SK-N-SH treated with all-trans-retinoic acid at 6 μM for 48 hours (cell line): ENCODE measurements around the gene HPCAL1.

Source experiments
- ATAC-seq: fragments of 200-7000 bp; cut with Tn5 transposase; 3 replicates; pipeline ENCODE4 v1.9.1; 2020; ENCODE audit warnings: mild to moderate bottlenecking, moderate library complexity
- CSRNP3 ChIP-seq: fragments of 250-450 bp; sonication (Bioruptor Pico); IDR thresholded peaks from 2 replicates; pipeline ENCODE4 v1.5.1; 2021; ENCODE audit warnings: mild to moderate bottlenecking, moderate library complexity
- GLIS3 ChIP-seq: fragments of 250-450 bp; sonication (Bioruptor Pico); IDR thresholded peaks from 2 replicates; pipeline ENCODE4 v1.5.0; 2020; ENCODE audit warnings: mild to moderate bottlenecking, moderate library complexity
- ISL1 ChIP-seq: fragments of 250-450 bp; sonication (Bioruptor Pico); IDR thresholded peaks from 2 replicates; pipeline ENCODE4 v2.1.2; 2022; ENCODE audit warnings: mild to moderate bottlenecking, moderate library complexity
- RARB ChIP-seq: fragments of 250-450 bp; sonication (Bioruptor Pico); IDR thresholded peaks from 2 replicates; pipeline ENCODE4 v1.8.0; 2021; ENCODE audit warnings: mild to moderate bottlenecking, moderate library complexity
- SNAI2 ChIP-seq: fragments of 250-450 bp; sonication (Bioruptor Pico); IDR thresholded peaks from 2 replicates; pipeline ENCODE4 v1.5.0; 2020; ENCODE audit warnings: mild to moderate bottlenecking, moderate library complexity
- TCF4 ChIP-seq: fragments of 250-450 bp; sonication (Bioruptor Pico); IDR thresholded peaks from 2 replicates; pipeline ENCODE4 v1.8.0; 2021; ENCODE audit warnings: mild to moderate bottlenecking, moderate library complexity, borderline replicate concordance
- TOX ChIP-seq: fragments of 250-450 bp; sonication (Bioruptor Pico); IDR thresholded peaks from 2 replicates; pipeline ENCODE4 v1.8.0; 2021; ENCODE audit warnings: mild to moderate bottlenecking, moderate library complexity, borderline replicate concordance
- TSHZ2 ChIP-seq: fragments of 250-450 bp; sonication (Bioruptor Pico); IDR thresholded peaks from 2 replicates; pipeline ENCODE4 v1.5.0; 2020; ENCODE audit warnings: mild to moderate bottlenecking, moderate library complexity
- ZFP3 ChIP-seq: fragments of 250-450 bp; sonication (Bioruptor Pico); IDR thresholded peaks from 2 replicates; pipeline ENCODE4 v1.5.0; 2020; ENCODE audit warnings: mild to moderate bottlenecking, moderate library complexity
- ZFP30 ChIP-seq: fragments of 450-650 bp; formaldehyde crosslinking; IDR thresholded peaks from 2 replicates; pipeline ENCODE4 v1.5.0; 2022; ENCODE audit warnings: mild to moderate bottlenecking, moderate library complexity
- ZNF565 ChIP-seq: fragments of 450-650 bp; formaldehyde crosslinking; conservative IDR thresholded peaks from 2 replicates; pipeline ENCODE4 v1.5.0; 2020; ENCODE audit warnings: low read depth, mild to moderate bottlenecking, moderate library complexity
- TF ChIP-seq, protein P1 (sequence below): fragments of 250-450 bp; sonication (Bioruptor Pico); IDR thresholded peaks from 2 replicates; pipeline ENCODE4 v1.8.0; 2021; ENCODE audit warnings: low read depth, mild to moderate bottlenecking, moderate library complexity, borderline replicate concordance
- TF ChIP-seq, protein P2 (sequence below): fragments of 250-450 bp; sonication (Bioruptor Pico); IDR thresholded peaks from 2 replicates; pipeline ENCODE4 v1.5.1; 2020; ENCODE audit warnings: low read depth, mild to moderate bottlenecking, moderate library complexity
- TF ChIP-seq, protein P3 (sequence below): fragments of 250-450 bp; sonication (Bioruptor Pico); IDR thresholded peaks from 2 replicates; pipeline ENCODE4 v1.8.0; 2020; ENCODE audit warnings: mild to moderate bottlenecking, moderate library complexity, borderline replicate concordance

HPCAL1 gene

GRCh38 chr2:10404324-10405143 lies 101.8 kb downstream of the HPCAL1 start:
- no peak for TF ChIP-seq ISL1 (CRISPR knock-in tag)
- no peak for TF ChIP-seq RARB (CRISPR knock-in tag)
- TF ChIP-seq TSHZ2 (CRISPR knock-in tag): no peak
- TF ChIP-seq ZFP3 (CRISPR knock-in tag): peak; percentile 94
- no peak for TF ChIP-seq ZNF565 (CRISPR knock-in tag)
- TF ChIP-seq, all 23 proteins: peak for 1
- peak; percentile 7 for ATAC-seq

- ATAC-seq: peak; percentile 80
- TF ChIP-seq, protein P1, sequence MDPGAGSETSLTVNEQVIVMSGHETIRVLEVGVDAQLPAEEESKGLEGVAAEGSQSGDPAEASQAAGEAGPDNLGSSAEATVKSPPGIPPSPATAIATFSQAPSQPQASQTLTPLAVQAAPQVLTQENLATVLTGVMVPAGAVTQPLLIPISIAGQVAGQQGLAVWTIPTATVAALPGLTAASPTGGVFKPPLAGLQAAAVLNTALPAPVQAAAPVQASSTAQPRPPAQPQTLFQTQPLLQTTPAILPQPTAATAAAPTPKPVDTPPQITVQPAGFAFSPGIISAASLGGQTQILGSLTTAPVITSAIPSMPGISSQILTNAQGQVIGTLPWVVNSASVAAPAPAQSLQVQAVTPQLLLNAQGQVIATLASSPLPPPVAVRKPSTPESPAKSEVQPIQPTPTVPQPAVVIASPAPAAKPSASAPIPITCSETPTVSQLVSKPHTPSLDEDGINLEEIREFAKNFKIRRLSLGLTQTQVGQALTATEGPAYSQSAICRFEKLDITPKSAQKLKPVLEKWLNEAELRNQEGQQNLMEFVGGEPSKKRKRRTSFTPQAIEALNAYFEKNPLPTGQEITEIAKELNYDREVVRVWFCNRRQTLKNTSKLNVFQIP (CRISPR knock-in tag): peak; percentile 73; the same call in 1 of the 2 replicates
- TF ChIP-seq TCF4 (CRISPR knock-in tag) (0 out of 2 replicates have a peak, but pooled peaks have one; percentile 19), ZFP3 (CRISPR knock-in tag) (peak; percentile 86), ZFP30 (no peak), ZNF565 (CRISPR knock-in tag) (no peak), SNAI2 (no peak), GLIS3 (peak; percentile 78; the same call in 1 of the 2 replicates), TSHZ2 (CRISPR knock-in tag) (peak; percentile 89), ISL1 (CRISPR knock-in tag) (peak; percentile 56), CSRNP3 (CRISPR knock-in tag) (no peak), TOX (CRISPR knock-in tag) (no peak)
- TF ChIP-seq, protein P2, sequence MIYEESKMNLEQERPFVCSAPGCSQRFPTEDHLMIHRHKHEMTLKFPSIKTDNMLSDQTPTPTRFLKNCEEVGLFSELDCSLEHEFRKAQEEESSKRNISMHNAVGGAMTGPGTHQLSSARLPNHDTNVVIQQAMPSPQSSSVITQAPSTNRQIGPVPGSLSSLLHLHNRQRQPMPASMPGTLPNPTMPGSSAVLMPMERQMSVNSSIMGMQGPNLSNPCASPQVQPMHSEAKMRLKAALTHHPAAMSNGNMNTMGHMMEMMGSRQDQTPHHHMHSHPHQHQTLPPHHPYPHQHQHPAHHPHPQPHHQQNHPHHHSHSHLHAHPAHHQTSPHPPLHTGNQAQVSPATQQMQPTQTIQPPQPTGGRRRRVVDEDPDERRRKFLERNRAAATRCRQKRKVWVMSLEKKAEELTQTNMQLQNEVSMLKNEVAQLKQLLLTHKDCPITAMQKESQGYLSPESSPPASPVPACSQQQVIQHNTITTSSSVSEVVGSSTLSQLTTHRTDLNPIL (CRISPR knock-in tag): peak; percentile 67
- TF ChIP-seq, protein P3, sequence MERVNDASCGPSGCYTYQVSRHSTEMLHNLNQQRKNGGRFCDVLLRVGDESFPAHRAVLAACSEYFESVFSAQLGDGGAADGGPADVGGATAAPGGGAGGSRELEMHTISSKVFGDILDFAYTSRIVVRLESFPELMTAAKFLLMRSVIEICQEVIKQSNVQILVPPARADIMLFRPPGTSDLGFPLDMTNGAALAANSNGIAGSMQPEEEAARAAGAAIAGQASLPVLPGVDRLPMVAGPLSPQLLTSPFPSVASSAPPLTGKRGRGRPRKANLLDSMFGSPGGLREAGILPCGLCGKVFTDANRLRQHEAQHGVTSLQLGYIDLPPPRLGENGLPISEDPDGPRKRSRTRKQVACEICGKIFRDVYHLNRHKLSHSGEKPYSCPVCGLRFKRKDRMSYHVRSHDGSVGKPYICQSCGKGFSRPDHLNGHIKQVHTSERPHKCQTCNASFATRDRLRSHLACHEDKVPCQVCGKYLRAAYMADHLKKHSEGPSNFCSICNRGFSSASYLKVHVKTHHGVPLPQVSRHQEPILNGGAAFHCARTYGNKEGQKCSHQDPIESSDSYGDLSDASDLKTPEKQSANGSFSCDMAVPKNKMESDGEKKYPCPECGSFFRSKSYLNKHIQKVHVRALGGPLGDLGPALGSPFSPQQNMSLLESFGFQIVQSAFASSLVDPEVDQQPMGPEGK (CRISPR knock-in tag): peak; percentile 53; the same call in 1 of the 2 replicates
Measured at GRCh38 chr2:10405448-10405847, 102.7 kb downstream of the HPCAL1 start.

GRCh38 chr2:10406016-10406415 lies 103.3 kb downstream of the HPCAL1 start:
- ATAC-seq: peak; percentile 3

More at GRCh38 chr2:10406016-10406415, 103.3 kb downstream of the HPCAL1 start:
- no peak for TF ChIP-seq GLIS3
